Uterus (tissue), 4 donors: Measurements from ENCODE around the gene NCLN. TPM values are rescaled to one million over a fixed set of nuclear protein-coding genes. Genes with fewer than 3 reads are reported as not detected.
A peak's percentile ranks its signal among the peaks of the same experiment; 100 is the strongest.

ENCODE experiments used
- DNase-seq, 2 donors: peaks; one replicate each; pipeline ENCODE4 v3.0.0-alpha.2; 2019 to 2020
- H3K27ac ChIP-seq, 2 donors: fragments of 200-600 bp; sonication (generic); 1 replicate in 1 of 2; 2 replicates in 1 of 2; pipeline ENCODE4 v1.5.1; 2016 to 2018
- H3K27me3 ChIP-seq, 2 donors: fragments of 200-600 bp; sonication (generic); one replicate each; pipeline ENCODE4 v1.5.1; 2018 to 2019; ENCODE audit warnings: control low read depth in 1 of 2
- H3K36me3 ChIP-seq, 2 donors: fragments of 200-600 bp; sonication (generic); one replicate each; pipeline ENCODE4 v1.5.1; 2019; ENCODE audit warnings: control low read depth in 1 of 2
- H3K4me1 ChIP-seq, 2 donors: fragments of 200-600 bp; sonication (generic); one replicate each; pipeline ENCODE4 v1.5.1; 2018 to 2019; ENCODE audit warnings: control low read depth in 1 of 2
- H3K4me3 ChIP-seq, 2 donors: fragments of 200-600 bp; sonication (generic); 1 replicate in 1 of 2; 2 replicates in 1 of 2; pipeline ENCODE4 v1.5.1; 2018 to 2019; ENCODE audit warnings: mild to moderate bottlenecking in 1 of 2
- H3K9me3 ChIP-seq, 2 donors: fragments of 200-600 bp; sonication (generic); one replicate each; pipeline ENCODE4 v1.5.1; 2019; ENCODE audit warnings: control low read depth in 1 of 2
- POLR2A ChIP-seq, 2 donors: fragments of 450-650 bp; IDR thresholded peaks; one replicate each; pipeline ENCODE4 v1.6.1; 2016; ENCODE audit warnings: antibody characterized with exemption in 2 of 2, mild to moderate bottlenecking in 1 of 2, moderate library complexity in 1 of 2
- intact Hi-C: fragments of 100-400 bp; cut with DNase I; formaldehyde crosslinking; loops from one replicate; pipeline ENCODE4 v1.15.1; 2023; ENCODE audit warnings: low total_unique reads
- total RNA-seq, 4 donors: library from RNA; depleted of rRNA in 3 of 4; stranded (reverse); fragments of >200 nt in 3 of 4; gene quantifications; one replicate each; pipeline versions ENCODE4 v1.1.0 to v1.2.4, GENCODE V29; 2014 to 2023
- TF ChIP-seq, protein P1 (sequence below), 4 experiments: fragments of 200-600 bp in 2 of 4; fragments of 450-650 bp in 2 of 4; sonication (generic) in 2 of 4; IDR thresholded peaks; one replicate each; pipeline ENCODE4 v1.5.1; 2016 to 2019; ENCODE audit warnings: antibody characterized with exemption in 4 of 4, mild to moderate bottlenecking in 2 of 4, moderate library complexity in 1 of 4
- donor health status: DM: yes; HTN: yes; CAD: no.

NCLN gene
- total RNA-seq, 4 donors from 2014 or later = 19.2 to 37.3 (median 28.2) TPM

DNA sequence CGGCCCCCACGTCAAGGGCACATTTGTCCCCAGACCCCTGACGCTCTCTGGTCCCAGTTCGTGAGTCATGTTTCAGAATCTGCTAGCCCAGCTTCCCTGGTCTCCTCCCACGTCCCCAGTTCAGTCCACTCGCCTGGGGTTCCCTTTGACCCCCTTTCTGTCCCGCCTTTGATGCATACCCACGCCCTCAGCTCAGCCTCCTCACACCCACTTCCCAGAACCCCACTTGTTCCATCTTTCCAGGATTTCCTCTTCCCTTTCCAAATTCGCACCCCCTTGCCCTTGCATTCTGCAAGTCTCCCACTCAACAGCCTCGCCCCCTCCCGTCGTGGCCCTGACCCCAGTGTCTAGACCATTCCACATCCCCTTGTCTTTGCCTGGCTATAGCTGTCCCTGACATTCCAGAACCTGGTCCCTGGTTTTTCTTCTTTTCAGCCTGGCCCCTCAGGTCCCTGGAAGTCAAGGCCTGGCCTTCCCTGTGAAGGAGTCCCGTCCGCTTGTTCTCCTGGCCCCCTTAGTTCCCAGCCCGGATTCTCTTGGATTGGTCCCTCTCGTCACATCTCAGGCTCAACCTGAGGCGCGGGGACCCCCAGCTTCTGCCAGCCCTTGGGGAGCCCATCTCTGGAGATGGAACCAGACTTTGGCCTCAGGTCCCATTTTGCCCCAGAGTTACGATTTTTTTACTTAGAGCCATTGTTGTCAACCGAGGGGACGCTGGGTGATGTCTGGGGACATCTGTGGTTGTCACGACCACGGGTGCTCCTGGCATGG lies 1.3 kb downstream of the NCLN start:
- peak overlapping the region; percentile 56 to 99 for H3K4me3 ChIP-seq
- no peaks in the 10 kb centered on the region for H3K36me3 ChIP-seq
- peaks cover 0 to 16% of the 10 kb centered on the region in 2 donors for H3K4me1 ChIP-seq

DNA sequence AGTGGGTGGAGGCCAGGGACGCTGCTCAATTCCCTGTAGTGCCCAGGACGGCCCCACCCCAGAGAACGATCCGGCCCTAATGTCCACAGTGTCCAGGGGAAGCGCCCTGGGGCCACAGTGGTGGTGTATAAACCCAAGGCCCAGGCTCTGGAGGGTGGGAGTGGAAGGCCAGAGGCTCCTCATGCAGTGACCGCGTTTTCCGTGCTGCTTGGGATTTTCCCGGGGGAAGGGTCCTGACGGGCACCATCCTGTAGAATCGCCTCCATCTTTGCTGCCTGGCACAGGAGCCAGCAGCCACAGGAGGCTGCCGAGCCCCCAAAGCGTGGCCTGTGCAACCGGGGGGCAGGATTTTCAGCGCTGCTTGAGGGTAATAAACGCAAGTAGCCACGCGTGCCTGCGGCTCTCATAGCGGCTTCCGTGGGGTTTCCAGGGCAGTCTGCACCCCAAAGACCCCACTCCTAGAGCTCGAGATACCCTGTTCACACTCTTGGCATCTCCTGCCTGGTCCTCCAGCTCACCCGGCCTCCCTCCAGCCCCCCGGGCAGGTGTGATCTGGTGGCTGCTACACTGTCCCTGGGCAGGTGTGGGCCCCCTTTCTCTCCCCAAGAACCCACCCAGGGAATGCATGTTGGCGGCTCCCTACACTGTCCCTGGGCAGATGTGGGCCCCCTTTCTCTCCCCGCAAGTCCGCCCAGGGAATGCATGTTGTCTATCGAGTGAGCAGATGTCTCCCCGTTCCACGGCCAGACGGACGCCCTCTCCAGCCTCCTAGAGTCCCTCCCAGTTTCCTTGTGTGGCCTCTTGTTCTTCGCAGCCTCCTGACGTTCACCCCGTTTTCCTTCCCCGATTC lies 2.2 kb downstream of the NCLN start:
- Histone ChIP-seq H3K36me3 (no peaks in the 10 kb centered on the region), H3K4me1 (peaks cover 0 to 16% of the 10 kb centered on the region in 2 donors)
- no peak for TF ChIP-seq POLR2A (IDR thresholded peaks at IDR 0.05)
- TF ChIP-seq, protein P1, sequence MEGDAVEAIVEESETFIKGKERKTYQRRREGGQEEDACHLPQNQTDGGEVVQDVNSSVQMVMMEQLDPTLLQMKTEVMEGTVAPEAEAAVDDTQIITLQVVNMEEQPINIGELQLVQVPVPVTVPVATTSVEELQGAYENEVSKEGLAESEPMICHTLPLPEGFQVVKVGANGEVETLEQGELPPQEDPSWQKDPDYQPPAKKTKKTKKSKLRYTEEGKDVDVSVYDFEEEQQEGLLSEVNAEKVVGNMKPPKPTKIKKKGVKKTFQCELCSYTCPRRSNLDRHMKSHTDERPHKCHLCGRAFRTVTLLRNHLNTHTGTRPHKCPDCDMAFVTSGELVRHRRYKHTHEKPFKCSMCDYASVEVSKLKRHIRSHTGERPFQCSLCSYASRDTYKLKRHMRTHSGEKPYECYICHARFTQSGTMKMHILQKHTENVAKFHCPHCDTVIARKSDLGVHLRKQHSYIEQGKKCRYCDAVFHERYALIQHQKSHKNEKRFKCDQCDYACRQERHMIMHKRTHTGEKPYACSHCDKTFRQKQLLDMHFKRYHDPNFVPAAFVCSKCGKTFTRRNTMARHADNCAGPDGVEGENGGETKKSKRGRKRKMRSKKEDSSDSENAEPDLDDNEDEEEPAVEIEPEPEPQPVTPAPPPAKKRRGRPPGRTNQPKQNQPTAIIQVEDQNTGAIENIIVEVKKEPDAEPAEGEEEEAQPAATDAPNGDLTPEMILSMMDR (IDR thresholded peaks at IDR 0.05) = no peak

More for the DNA sequence above, 1.3 kb downstream of the NCLN start:
- Histone ChIP-seq H3K27ac (no peak overlapping the region), H3K27me3 (no peaks in the 10 kb centered on the region), H3K9me3 (no peaks in the 10 kb centered on the region)
- intact Hi-C loops = no loop called here
- TF ChIP-seq, protein P1 (IDR thresholded peaks at IDR 0.05) = no peak
- no peak for TF ChIP-seq POLR2A (IDR thresholded peaks at IDR 0.05)
- DNase-seq = no peak

DNA sequence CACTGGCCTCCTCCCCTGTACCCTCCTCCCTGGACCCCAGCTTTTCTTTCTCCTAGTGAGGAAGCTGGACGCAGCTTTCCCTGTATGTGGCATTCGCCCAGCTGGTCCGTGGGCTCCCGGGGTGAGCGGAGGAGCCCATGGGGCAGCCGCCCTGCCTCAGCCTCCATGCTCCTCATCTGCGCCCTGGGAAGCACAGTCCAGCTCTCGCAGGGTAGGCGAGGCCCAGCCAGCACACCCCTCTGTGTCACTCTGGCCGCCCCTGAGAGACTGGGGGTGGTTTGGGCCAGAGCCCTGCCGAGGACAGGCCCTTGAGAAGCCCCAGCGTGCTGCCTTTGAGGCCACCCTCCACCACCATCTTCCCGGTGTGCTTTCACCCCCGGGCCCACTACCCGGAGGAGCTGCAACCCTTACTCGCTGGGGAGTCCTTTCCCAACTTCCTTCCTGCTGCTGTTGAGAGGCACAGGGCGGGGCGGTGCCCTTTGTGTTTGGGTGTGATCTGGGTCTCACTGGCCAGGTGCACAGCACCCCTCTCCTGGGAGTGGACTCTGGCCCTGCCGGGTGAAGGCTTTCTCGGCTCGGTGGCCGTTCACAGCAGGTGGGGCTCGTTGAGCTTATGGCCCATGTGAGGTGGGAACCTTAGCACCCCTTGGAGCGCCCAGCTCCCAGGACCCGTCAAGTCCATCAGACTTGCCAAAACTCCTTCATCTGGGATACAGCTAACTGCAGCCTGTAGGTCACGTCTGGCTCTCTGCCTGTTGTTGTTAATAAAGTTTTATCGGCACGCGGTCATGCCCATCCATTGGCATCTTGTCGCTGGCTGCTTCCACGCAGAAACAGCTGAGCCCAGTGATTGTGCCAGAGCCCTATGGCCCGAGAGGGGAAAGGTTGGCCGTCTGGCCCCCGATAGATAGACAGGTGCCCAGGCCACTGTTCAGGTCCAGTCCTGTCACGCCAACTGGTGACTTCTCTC lies 3.2 kb downstream of the NCLN start:
- TF ChIP-seq, protein P1 (IDR thresholded peaks at IDR 0.05) = no peak
- TF ChIP-seq POLR2A (IDR thresholded peaks at IDR 0.05) = no peak
- H3K4me3 ChIP-seq = no peak overlapping the region
- intact Hi-C loops = no loop called here
- H3K9me3 ChIP-seq = no peaks in the 10 kb centered on the region
- H3K36me3 ChIP-seq = no peaks in the 10 kb centered on the region
- H3K4me1 ChIP-seq = peaks cover 0 to 16% of the 10 kb centered on the region in 2 donors
- no peak for DNase-seq
- H3K27me3 ChIP-seq = no peaks in the 10 kb centered on the region
- H3K27ac ChIP-seq = no peak overlapping the region

More for the DNA sequence above, 2.2 kb downstream of the NCLN start:
- DNase-seq = no peak
- Histone ChIP-seq H3K27ac (no peak overlapping the region), H3K4me3 (no peak overlapping the region), H3K9me3 (no peaks in the 10 kb centered on the region), H3K27me3 (no peaks in the 10 kb centered on the region)
- intact Hi-C loops = no loop called here

DNA sequence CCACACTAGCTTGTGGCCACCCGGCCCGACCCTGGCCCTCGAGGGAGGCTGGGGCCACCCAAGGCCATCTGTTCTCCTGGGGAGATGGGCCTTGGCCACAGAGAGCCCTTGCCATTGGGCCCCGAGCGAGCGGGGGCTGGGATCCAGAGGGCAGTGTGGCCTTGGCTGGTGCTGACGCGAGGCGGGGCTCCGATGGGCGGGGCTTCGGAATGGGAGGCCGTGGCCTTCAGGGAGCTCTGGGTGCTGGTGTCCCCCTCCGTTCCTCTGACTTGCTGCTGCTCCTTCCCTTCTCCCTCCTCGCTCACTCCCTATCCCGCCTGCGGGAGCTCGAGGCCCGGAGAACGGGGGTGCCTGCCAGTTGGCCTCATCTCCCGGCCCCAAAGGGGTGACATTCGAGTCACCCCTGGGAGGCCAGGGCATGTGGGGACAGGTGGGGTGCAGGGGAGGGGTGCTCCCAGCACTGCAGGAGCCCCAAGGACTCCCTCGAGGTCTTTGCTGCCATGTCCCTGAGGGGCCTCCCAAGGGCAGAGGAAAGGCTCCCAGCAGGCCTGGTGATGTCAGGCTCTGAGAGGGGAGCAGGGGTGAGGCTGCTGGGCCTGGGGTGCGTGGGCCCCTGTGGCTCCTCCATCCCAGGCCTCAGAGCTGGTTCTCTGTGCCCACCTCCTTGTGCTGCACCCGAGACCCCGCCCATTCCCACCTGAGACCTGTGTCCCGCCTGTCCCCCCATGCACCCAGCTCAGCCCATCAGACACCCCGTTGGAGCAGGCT lies 4.2 kb downstream of the NCLN start:
- no peak overlapping the region for H3K4me3 ChIP-seq
- H3K4me1 ChIP-seq = peaks cover 0 to 16% of the 10 kb centered on the region in 2 donors
- TF ChIP-seq POLR2A (IDR thresholded peaks at IDR 0.05) = no peak
- TF ChIP-seq, protein P1 (IDR thresholded peaks at IDR 0.05) = no peak
- H3K27ac ChIP-seq = no peak overlapping the region
- H3K9me3 ChIP-seq = no peaks in the 10 kb centered on the region
- intact Hi-C loops = no loop called here
- no peaks in the 10 kb centered on the region for H3K27me3 ChIP-seq
- H3K36me3 ChIP-seq = no peaks in the 10 kb centered on the region
- no peak for DNase-seq
